ENCODE results near the gene CYB561A3.

CYB561A3 gene

GRCh38 chr11:61353131-61354067 lies 8.3 kb downstream of the CYB561A3 start:
- TF ChIP-seq, protein P1, sequence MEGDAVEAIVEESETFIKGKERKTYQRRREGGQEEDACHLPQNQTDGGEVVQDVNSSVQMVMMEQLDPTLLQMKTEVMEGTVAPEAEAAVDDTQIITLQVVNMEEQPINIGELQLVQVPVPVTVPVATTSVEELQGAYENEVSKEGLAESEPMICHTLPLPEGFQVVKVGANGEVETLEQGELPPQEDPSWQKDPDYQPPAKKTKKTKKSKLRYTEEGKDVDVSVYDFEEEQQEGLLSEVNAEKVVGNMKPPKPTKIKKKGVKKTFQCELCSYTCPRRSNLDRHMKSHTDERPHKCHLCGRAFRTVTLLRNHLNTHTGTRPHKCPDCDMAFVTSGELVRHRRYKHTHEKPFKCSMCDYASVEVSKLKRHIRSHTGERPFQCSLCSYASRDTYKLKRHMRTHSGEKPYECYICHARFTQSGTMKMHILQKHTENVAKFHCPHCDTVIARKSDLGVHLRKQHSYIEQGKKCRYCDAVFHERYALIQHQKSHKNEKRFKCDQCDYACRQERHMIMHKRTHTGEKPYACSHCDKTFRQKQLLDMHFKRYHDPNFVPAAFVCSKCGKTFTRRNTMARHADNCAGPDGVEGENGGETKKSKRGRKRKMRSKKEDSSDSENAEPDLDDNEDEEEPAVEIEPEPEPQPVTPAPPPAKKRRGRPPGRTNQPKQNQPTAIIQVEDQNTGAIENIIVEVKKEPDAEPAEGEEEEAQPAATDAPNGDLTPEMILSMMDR (IDR thresholded peaks at IDR 0.05; ENCODE audit: borderline replicate concordance, control extremely low read depth, extremely low read depth, insufficient read depth, missing control alignments), result no peak
- in situ Hi-C loops (cut with MboI; ENCODE audit: low sequenced_read_pairs, unreplicated experiment), result no loop called here
- no peak for DNase-seq (ENCODE audit: low spot score)

GRCh38 chr11:61352038-61352437 lies 9.6 kb downstream of the CYB561A3 start:
- TF ChIP-seq, protein P1 (IDR thresholded peaks at IDR 0.05; ENCODE audit: borderline replicate concordance, control extremely low read depth, extremely low read depth, insufficient read depth, missing control alignments), result no peak
- no peak for DNase-seq (ENCODE audit: low spot score)
- in situ Hi-C loops (cut with MboI; ENCODE audit: low sequenced_read_pairs, unreplicated experiment), result no loop called here

- in situ Hi-C loops (cut with MboI; ENCODE audit: low sequenced_read_pairs, unreplicated experiment), result no loop called here
- TF ChIP-seq, protein P1 (IDR thresholded peaks at IDR 0.05; ENCODE audit: borderline replicate concordance, control extremely low read depth, extremely low read depth, insufficient read depth, missing control alignments), result no peak
- DNase-seq (ENCODE audit: low spot score), result no peak
Observed at GRCh38 chr11:61350803-61351202, 10.9 kb downstream of the CYB561A3 start.

GRCh38 chr11:61350336-61350735 lies 11.3 kb downstream of the CYB561A3 start:
- in situ Hi-C loops (cut with MboI; ENCODE audit: low sequenced_read_pairs, unreplicated experiment), result no loop called here
- DNase-seq (ENCODE audit: low spot score), result no peak
- TF ChIP-seq, protein P1 (IDR thresholded peaks at IDR 0.05; ENCODE audit: borderline replicate concordance, control extremely low read depth, extremely low read depth, insufficient read depth, missing control alignments), result no peak

- TF ChIP-seq, protein P1 (IDR thresholded peaks at IDR 0.05; ENCODE audit: borderline replicate concordance, control extremely low read depth, extremely low read depth, insufficient read depth, missing control alignments), result no peak
- no peak for DNase-seq (ENCODE audit: low spot score)
- in situ Hi-C loops (cut with MboI; ENCODE audit: low sequenced_read_pairs, unreplicated experiment), result no loop called here
Observed at GRCh38 chr11:61349916-61350315, 11.8 kb downstream of the CYB561A3 start.

- no peak for DNase-seq (ENCODE audit: low spot score)
- in situ Hi-C loops (cut with MboI; ENCODE audit: low sequenced_read_pairs, unreplicated experiment), result no loop called here
- TF ChIP-seq, protein P1 (IDR thresholded peaks at IDR 0.05; ENCODE audit: borderline replicate concordance, control extremely low read depth, extremely low read depth, insufficient read depth, missing control alignments), result no peak
Observed at GRCh38 chr11:61349189-61349751, 12.4 kb downstream of the CYB561A3 start.

All from GM13976 (cell line).